T-helper 1 cell treated with Interleukin-12 subunit alpha and Interleukin-12 subunit beta and Interleukin-4 antibody, amounts not matched to agents 30 μg/mL and 1 μg/mL, for 36 hours (primary cell): ENCODE measurements around the gene FAM3C.
"Not testable (repeated sequence)": the region's sequence is repeated elsewhere in the genome, so short reads cannot be mapped to it uniquely, and the experiment has no call there.

Experiments used
- H3K27ac Mint-ChIP-seq: one replicate; pipeline ENCODE4 v1.8.0; 2021; ENCODE audit warnings: mild to moderate bottlenecking, mixed read lengths
- H3K27me3 Mint-ChIP-seq: one replicate; pipeline ENCODE4 v1.8.0; 2021; ENCODE audit warnings: low read depth, mixed read lengths
- H3K36me3 Mint-ChIP-seq: one replicate; pipeline ENCODE4 v1.8.0; 2021; ENCODE audit warnings: low read depth, mixed read lengths
- H3K4me1 Mint-ChIP-seq: one replicate; pipeline ENCODE4 v1.8.0; 2021; ENCODE audit warnings: low read depth, mixed read lengths
- H3K4me3 Mint-ChIP-seq: one replicate; pipeline ENCODE4 v1.8.0; 2021; ENCODE audit warnings: mild to moderate bottlenecking, moderate library complexity, mixed read lengths
- H3K9me3 Mint-ChIP-seq: one replicate; pipeline ENCODE4 v1.8.0; 2021; ENCODE audit warnings: mixed read lengths

Gene FAM3C

GRCh38 chr7:121323515-121324302, 72.4 kb downstream of the FAM3C start:
- no peak overlapping the region for H3K4me3 Mint-ChIP-seq
- H3K36me3 Mint-ChIP-seq = no peaks in the 10 kb centered on the region
- no peak overlapping the region for H3K27ac Mint-ChIP-seq
- H3K4me1 Mint-ChIP-seq = peaks cover 4% of the 10 kb centered on the region
- H3K27me3 Mint-ChIP-seq = peaks cover 53% of the 10 kb centered on the region
- H3K9me3 Mint-ChIP-seq = no peaks in the 10 kb centered on the region

DNA sequence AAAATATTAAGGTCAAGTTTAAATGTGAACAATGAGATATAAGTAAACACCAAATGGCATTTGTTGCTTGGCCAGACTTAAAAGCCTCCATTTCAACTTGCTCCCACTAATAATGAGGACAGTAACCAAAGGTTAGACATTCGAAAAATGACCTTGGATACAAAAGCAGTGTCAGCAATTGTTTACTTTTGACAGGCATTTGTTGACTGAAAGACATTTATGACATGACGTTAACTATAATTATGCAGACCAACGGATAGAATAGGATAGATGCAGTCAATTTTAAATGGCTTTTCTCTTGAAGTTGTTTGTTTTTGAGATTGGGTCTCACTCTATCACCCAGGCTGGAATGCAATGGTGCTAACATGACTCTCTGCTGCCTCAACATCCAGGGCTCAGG, 73.6 kb downstream of the FAM3C start:
- Mint-ChIP-seq H3K27ac (no peak overlapping the region), H3K36me3 (no peaks in the 10 kb centered on the region), H3K4me3 (no peak overlapping the region), H3K4me1 (no peaks in the 10 kb centered on the region), H3K27me3 (peaks cover 41% of the 10 kb centered on the region), H3K9me3 (no peaks in the 10 kb centered on the region)

DNA sequence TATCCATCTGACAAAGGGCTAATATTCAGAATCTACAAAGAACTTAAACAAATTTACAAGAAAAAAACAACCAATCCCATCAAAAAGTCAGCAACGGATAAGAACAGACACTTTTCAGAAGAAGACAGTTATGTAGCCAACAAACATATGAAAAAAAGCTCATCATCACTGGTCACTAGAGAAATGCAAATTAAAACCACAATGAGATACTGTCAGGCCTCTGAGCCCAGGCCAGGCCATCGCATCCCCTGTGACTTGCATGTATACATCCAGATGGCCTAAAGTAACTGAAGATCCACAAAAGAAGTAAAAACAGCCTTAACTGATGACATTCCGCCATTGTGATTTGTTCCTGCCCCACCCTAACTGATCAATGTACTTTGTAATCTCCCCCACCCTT, 80.9 kb downstream of the FAM3C start:
- peaks cover 30% of the 10 kb centered on the region for H3K27me3 Mint-ChIP-seq
- not testable (repeated sequence) for H3K4me3 Mint-ChIP-seq, H3K9me3 Mint-ChIP-seq, H3K27ac Mint-ChIP-seq, H3K4me1 Mint-ChIP-seq, H3K36me3 Mint-ChIP-seq

DNA sequence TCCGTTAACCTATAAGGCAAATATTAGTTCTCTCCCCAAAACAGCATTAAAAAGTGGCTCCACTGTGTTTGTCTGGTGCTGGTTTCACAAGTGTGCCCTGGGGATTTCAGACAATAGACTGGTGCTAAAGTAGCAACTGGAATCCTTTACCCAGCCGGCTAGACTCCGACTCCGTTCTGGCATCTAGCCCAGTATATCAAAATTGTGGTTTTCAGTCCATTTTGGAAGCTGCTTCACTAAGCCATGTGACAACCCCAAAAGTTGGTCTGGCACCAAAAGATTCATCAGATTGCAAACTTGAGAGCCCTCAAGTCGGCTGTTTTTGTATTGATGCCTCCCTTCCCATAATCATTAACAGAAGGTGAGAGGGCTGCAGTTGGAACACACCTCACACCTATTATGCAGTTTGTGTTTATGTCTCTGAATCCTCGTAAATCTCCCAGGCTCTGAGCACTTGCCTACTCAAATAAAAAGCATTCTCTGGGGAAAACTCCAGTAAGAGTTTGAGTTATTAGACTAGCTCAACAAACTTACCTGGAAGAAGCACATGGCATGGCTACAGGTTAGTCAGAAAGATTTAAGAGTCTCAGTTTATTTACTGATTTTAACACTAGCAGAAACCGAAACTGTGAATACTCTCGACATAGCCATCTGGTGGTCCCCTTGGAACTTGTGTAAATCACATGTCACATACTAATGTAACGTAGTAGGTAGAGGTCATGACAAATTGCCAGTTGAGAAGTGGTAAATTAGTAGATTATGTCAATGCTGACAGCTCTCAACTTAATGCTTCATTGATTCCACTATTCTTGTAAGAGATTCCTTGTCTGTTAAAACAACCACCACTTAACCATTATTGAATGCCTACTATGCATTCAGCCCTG, 82.1 kb downstream of the FAM3C start:
- Mint-ChIP-seq H3K27me3 (peaks cover 38% of the 10 kb centered on the region), H3K27ac (no peak overlapping the region), H3K4me1 (no peaks in the 10 kb centered on the region), H3K4me3 (no peak overlapping the region), H3K9me3 (no peaks in the 10 kb centered on the region), H3K36me3 (no peaks in the 10 kb centered on the region)

DNA sequence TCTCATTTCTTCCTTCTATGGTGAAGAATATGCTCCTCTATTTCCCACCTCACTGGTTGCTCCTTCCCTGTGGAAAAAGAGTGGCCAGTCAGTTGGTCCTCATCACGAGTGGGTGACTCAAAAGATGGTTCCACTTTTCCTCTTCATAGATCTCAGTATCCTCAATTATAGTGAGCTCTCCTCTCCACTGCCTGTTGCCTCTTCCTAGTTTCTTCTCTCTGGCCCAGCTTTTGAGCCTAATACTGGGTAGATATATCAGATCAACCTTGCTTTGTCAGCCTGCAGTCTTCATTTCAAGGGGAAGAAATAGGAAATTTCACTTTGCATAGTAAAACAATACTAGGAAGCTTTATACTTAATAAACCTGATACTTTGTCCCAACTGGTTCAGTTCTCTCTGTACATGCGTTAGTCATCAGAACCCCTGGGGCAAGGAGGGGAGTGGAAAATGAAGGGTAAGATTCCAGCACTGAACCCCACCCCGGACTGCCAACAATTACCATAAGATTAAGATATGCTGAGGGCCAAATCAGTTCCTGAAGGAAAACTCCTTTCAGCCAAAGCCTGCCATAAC, 82.8 kb downstream of the FAM3C start:
- H3K27ac Mint-ChIP-seq = no peak overlapping the region
- no peaks in the 10 kb centered on the region for H3K36me3 Mint-ChIP-seq
- H3K4me3 Mint-ChIP-seq = no peak overlapping the region
- no peaks in the 10 kb centered on the region for H3K9me3 Mint-ChIP-seq
- H3K27me3 Mint-ChIP-seq = peaks cover 38% of the 10 kb centered on the region
- H3K4me1 Mint-ChIP-seq = no peaks in the 10 kb centered on the region

DNA sequence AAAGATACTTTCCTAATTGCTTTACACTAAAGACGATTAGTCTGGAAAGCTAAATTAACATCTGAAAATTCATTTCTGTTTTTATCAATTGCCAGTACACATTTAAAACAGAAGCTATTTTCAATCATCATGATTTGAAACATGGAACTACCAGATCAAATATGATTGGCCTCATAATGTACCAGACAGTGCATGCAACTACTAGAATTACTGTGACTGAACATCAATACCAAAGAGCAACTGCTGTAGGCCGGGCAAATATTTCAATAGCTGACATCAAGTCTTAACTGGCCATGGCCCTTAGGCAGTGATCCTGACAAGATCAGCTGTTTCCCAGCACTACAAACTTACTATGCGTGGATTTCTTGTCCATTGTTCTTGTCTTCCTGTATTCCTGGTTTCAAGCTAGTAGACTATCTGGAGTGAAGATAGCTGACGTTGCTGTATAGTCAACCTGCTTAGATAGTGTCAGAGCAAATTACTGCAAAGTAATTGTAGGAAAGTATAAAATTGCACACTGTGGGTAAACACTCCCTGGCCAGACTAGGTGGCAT, 89.0 kb downstream of the FAM3C start:
- H3K27ac Mint-ChIP-seq = no peak overlapping the region
- H3K4me3 Mint-ChIP-seq = no peak overlapping the region
- H3K36me3 Mint-ChIP-seq = no peaks in the 10 kb centered on the region
- peaks cover 19% of the 10 kb centered on the region for H3K27me3 Mint-ChIP-seq
- no peaks in the 10 kb centered on the region for H3K9me3 Mint-ChIP-seq
- no peaks in the 10 kb centered on the region for H3K4me1 Mint-ChIP-seq

- H3K4me3 Mint-ChIP-seq = no peak overlapping the region
- H3K9me3 Mint-ChIP-seq = no peaks in the 10 kb centered on the region
- H3K27ac Mint-ChIP-seq = no peak overlapping the region
- no peaks in the 10 kb centered on the region for H3K4me1 Mint-ChIP-seq
- no peaks in the 10 kb centered on the region for H3K36me3 Mint-ChIP-seq
- H3K27me3 Mint-ChIP-seq = peaks cover 20% of the 10 kb centered on the region
Observed at GRCh38 chr7:121306565-121306964, 89.5 kb downstream of the FAM3C start.

DNA sequence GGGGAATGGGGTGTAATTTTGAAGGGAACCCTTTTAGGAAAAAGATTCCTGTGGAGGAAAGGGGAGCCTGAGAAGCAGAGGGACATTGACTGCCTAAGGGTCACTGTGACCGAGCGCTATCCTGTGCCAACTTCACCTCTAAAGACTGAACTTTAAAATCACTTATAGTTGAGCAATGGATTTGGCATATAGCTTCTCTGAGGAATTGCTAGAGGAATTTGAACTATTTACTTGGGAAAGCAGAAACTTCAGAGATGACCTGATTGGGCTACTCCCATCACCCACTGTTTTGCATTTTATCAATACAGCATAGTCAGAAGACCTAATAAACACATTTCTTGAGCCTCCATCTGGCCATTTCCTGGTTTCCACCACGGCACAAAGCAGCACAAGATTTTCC, 91.0 kb downstream of the FAM3C start:
- Mint-ChIP-seq H3K36me3 (no peaks in the 10 kb centered on the region), H3K27ac (no peak overlapping the region), H3K27me3 (peaks cover 18% of the 10 kb centered on the region), H3K4me3 (no peak overlapping the region), H3K9me3 (no peaks in the 10 kb centered on the region), H3K4me1 (no peaks in the 10 kb centered on the region)

DNA sequence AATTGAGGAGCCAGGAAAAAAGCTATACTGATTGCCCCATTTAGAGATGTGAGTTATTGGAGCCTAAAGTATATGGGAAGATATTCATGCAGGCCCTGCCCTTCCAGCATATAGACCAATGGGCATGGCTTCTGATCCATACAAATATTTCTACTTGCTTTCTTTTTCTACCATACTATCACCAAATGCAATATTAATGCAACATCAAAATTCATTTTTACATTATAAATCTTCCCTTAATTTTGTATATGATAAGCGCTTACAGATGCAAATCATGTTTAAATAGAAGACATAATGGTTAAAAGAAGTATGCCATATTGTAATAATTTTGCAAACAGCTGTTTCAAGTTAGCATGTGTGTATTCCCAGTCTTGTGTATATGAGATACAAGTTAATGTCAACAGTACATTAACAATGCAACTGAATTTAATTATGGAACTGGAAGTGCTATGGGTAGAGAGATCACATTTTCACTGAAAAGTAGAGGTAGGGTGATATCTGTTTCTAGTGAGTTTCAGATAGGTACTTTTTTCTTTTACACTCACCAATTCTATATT, 91.9 kb downstream of the FAM3C start:
- H3K27me3 Mint-ChIP-seq = peaks cover 11% of the 10 kb centered on the region
- H3K27ac Mint-ChIP-seq = no peak overlapping the region
- no peaks in the 10 kb centered on the region for H3K4me1 Mint-ChIP-seq

DNA sequence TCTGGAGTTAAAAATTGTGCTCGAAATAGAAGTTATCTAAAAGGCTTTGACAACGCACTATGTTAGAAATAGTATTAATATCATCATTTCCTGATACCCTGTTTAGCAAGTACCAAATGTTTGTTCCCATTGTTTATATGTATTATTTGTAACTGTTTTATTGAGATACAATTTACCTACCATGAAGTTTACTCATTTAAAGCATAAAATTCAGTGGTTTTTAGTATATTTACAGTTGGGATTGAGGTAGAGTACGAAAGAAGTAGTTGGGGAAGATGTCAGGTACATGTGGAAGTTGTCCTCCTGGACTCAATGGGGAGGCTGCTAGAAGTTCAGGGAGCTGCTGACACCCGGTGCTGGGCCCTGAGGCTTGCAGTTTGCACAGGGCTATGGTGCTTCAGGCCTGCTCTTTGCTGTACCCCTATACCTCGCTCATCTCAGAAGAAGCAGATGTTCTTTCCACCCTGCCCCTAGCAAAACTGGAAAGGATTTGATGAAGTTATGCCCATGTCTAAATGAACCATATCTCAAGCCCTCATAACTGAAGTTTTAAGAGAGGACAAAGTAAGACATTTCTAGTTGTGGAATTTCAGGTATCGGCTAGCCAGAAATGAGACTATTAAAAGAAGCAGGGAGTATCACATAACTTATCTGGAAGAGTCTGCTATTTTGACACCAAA, 92.5 kb downstream of the FAM3C start:
- no peaks in the 10 kb centered on the region for H3K9me3 Mint-ChIP-seq
- H3K27me3 Mint-ChIP-seq = peaks cover 10% of the 10 kb centered on the region
- H3K4me1 Mint-ChIP-seq = no peaks in the 10 kb centered on the region
- no peak overlapping the region for H3K4me3 Mint-ChIP-seq
- no peak overlapping the region for H3K27ac Mint-ChIP-seq
- no peaks in the 10 kb centered on the region for H3K36me3 Mint-ChIP-seq

More for the DNA sequence above, 91.9 kb downstream of the FAM3C start:
- Mint-ChIP-seq H3K4me3 (no peak overlapping the region), H3K36me3 (no peaks in the 10 kb centered on the region), H3K9me3 (no peaks in the 10 kb centered on the region)

DNA sequence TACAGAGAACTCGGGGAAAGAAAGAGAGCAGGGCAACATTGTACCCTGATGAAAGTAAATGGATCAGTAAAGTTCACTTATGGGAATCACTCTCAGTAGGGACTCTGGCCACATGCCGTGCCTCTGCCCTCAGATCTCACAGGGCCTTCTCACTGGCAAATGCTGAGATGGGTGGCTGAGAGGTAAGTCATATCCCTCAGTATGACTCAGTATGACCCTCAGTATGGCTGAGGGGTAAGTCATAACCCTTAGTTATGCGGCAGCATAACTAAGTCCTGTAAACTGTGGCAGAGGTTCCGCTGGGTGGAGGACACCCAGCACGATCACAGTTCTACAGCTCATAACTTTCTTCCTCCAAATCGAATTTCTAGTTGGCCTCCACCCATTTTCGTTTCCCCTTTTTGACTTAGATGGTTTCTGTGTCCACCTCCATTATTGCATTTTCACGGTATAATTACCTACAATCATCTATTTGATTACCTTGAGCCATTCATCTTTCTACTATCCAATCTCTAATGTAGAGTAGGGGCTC, 93.8 kb downstream of the FAM3C start:
- Mint-ChIP-seq H3K4me1 (no peaks in the 10 kb centered on the region), H3K36me3 (no peaks in the 10 kb centered on the region), H3K9me3 (no peaks in the 10 kb centered on the region), H3K27ac (no peak overlapping the region), H3K27me3 (peaks cover 10% of the 10 kb centered on the region), H3K4me3 (no peak overlapping the region)

DNA sequence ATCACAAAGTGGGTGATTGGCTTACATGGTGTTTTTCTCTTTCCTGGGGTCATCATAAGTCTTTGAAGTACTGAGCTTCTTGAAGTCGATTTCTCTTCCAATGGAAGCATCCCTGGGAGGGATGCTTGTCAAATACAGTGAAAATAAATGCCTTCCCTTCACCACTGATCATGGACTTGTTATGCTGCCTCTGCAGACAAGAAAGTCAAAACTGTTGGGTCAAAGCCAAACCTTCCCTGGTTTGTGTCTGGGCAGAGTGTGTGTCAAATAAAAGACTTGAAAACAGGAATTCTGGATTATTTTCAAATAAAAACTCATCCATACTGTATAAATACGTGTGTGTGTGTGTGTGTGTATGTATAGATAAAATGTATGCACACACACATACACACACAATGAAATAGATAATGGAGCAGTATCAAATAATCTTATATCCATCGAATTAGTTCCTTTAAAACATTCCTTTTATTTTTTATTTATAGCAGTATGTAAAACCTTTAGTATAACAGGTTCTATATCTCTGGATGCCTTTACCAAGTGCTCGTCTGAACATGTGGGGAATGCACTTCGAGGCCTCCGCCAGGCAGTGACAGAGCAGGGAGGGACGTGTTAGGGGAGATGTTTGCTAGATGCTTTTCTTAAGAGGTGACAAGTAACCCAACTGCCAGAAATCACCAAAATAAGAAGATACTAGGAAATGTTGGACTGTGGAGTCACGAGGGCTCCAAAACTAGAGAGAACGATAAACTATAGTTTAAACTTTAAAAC, 94.5 kb downstream of the FAM3C start:
- no peaks in the 10 kb centered on the region for H3K36me3 Mint-ChIP-seq
- no peaks in the 10 kb centered on the region for H3K4me1 Mint-ChIP-seq
- H3K27ac Mint-ChIP-seq = no peak overlapping the region
- H3K27me3 Mint-ChIP-seq = peaks cover 8% of the 10 kb centered on the region
- H3K9me3 Mint-ChIP-seq = no peaks in the 10 kb centered on the region
- H3K4me3 Mint-ChIP-seq = no peak overlapping the region

DNA sequence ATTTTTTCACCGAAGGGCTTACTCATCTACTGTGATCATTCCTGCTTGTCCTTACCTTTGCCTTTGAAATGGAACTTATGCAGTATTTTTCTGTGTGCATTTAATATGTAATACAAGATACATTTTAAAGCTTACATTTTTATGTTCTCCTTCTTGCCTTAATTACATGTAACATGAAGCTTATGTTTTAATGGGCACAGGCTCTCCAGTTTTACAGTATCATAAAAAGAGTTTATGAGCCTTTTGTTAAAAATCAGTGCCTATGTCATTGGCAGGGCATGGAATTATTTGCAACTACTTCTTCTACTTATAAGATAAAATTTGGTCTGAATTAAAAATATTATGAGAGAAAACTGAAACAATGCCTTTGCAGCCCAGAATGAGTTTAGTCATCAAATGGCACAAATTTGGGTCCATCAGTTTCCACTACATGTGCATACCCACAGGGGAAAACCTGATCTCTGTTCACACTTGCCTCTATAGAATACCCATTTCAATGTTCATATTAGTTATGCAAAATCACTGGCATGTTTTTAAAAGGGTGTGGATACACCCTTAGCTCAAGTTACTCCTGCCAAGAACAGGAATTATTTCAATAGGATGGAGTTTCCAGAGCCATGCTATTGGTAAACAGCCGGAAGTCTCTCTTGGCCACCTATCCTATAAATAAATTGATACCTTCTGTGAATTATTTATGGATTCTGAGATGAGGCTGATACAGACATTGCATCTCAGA, 95.3 kb downstream of the FAM3C start:
- Mint-ChIP-seq H3K4me3 (no peak overlapping the region), H3K9me3 (no peaks in the 10 kb centered on the region), H3K27me3 (peaks cover 4% of the 10 kb centered on the region), H3K36me3 (no peaks in the 10 kb centered on the region), H3K4me1 (no peaks in the 10 kb centered on the region), H3K27ac (no peak overlapping the region)
